Measurements from ENCODE around the gene MRPL58.
"Not testable (repeated sequence)": the region's sequence is repeated elsewhere in the genome, so short reads cannot be mapped to it uniquely, and the experiment has no call there.

MRPL58 gene

GRCh38 chr17:74987909-74988711, 24.4 kb upstream of the MRPL58 start:
- DNase-seq (ENCODE audit: low spot score): peak; percentile 54

GRCh38 chr17:74990581-74991105, 21.8 kb upstream of the MRPL58 start:
- no peak for DNase-seq (ENCODE audit: low spot score)

DNA sequence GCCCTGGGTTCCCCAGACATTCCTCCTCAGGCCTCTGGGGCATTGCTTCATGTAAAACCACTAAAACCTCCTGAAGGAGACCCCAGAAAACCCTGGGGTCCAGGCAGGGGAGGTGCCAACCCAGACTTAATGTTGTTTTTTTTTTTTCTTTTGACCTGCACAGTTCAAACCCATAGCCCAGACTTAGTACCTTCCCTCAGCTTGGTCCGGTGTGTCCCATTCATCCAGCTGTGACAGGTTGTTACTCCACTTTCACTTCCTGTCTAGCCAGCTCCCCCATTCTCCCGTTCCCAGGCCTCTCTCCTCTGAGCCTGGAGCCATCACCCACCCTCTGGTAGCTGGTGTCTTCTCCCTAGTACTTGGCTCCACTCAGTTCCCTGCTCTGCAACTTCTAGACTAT, 20.2 kb upstream of the MRPL58 start:
- no peak for DNase-seq (ENCODE audit: low spot score)

GRCh38 chr17:74994440-74994839, 18.0 kb upstream of the MRPL58 start:
- DNase-seq (ENCODE audit: low spot score): no peak

DNA sequence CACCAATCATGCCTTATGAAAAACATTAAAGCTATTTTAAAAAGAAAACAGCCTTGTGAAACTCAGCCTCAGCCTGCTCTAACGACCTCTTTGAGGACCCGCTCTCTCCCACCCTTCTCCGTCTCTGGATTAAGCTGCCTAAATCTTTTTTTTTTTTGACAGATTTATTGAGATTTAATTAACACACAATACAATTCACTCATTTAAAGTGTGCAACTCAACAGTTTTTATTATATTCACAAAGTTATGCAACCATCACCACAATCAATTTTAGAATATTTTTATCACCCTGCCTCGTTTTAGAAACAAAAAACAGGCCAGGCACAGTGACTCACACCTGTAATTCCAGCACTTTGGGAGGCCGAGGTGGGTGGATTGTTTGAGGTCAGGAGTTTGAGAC, 16.6 kb upstream of the MRPL58 start:
- DNase-seq (ENCODE audit: low spot score): no peak

- DNase-seq (ENCODE audit: low spot score): no peak
Measured at GRCh38 chr17:74998783-74999182, 13.7 kb upstream of the MRPL58 start.

DNA sequence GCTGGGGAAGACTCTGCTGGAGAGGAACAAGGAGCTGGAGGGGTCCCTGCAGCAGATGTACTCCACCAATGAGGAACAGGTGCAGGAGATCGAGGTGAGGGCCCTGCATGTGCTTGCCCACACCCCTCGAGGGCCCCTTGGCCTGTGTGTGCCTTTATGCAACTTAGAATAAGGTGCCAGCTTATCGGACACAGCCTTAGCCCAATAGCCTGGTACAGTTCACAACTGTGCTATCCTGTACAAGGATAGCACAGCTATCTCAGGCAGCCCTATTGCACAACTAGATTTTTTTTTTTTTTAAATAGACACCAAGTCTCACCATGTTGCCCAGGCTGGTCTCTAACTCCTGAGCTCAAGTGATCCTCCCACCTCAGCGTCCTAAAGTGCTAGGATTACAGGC, 12.9 kb upstream of the MRPL58 start:
- DNase-seq (ENCODE audit: low spot score): no peak

DNA sequence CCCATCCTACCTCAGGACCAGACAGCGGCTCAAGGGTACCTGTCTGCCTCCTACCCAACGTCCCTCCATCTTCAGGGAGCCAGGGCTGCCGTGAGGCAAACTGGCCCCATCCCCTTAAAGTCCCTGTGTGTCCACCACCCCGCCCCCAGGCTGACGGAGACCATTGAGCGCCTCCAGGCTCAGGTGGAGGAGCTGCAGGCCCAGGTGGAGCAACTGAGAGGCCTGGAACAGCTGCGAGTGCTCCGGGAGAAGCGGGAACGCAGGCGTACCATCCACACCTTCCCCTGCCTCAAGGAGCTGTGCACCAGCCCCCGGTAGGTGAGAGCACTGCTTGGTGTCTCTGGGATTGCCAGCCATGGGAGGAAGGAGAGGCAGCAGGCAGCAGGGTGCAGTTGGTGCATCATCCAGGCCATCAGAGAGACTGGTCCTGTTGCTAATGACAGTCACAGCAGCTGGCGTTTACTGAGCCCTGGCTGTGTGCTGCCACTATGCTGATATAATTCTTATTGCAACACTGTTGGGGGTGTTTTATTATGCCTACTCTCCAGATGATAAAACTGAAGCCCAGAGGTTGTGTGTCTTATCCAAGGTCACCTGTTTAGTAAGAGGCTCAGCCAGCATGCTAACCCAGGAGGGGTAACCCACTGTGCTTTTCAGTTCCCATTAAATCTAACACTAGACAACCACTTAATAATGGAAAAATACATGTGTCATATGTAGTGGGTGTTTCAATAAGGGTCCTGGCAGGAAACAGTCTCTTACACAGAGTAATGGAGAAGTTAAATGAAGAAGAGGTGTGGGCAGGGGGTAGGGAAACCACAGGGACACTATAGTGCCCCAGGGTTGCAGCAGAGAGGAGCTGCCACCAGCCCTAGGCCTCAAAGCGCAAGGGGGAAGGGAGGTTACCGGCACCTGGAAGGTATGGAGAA, 10.3 kb upstream of the MRPL58 start:
- DNase-seq (ENCODE audit: low spot score): no peak

GRCh38 chr17:75003070-75003956, 9.2 kb upstream of the MRPL58 start:
- DNase-seq (ENCODE audit: low spot score): no peak

- no peak for DNase-seq (ENCODE audit: low spot score)
Measured at GRCh38 chr17:75003957-75004355, 8.5 kb upstream of the MRPL58 start.

DNA sequence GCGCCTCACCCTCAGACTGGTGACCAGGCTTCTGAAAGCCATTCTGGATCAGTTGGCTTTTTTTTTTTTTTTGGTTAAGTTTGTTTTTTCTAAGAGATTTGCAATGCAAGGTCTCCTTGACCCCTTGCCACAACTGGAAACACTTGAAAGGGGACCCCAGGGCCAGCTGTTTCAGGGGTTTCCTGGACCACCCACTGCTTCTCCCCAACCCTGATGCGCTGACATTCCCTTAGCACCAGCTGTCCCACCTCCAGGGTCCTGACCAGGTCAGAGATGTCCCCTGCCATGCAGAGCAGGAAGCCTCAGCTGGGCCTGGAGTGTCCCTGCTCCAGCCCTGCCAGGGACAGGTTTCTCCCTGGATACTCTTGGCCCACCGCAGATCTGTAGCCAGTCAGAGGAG, 8.1 kb upstream of the MRPL58 start:
- DNase-seq (ENCODE audit: low spot score): no peak

GRCh38 chr17:75005291-75005690, 7.2 kb upstream of the MRPL58 start:
- DNase-seq (ENCODE audit: low spot score): no peak

GRCh38 chr17:75006084-75006483, 6.4 kb upstream of the MRPL58 start:
- not testable (repeated sequence) for DNase-seq (ENCODE audit: low spot score)

DNA sequence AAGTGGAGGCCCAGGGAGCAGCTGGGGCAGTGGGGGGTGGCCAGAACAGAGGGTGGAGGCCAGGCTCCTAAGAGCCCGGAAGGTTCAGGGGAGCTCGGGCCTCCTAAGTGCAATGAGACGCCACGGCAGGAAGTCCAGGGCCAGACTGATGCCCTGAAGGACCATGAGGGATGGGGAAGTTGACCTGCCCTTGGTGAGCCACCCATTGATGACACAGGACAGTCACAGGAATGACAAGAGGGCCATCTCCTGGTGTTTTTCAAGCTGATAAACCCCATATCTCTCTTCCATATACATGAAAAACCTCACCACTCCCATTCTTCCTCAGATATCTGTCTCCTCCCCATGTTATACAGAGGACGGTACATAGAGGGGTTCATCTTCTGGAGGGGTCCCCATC, 5.8 kb upstream of the MRPL58 start:
- DNase-seq (ENCODE audit: low spot score): peak; percentile 55

DNA sequence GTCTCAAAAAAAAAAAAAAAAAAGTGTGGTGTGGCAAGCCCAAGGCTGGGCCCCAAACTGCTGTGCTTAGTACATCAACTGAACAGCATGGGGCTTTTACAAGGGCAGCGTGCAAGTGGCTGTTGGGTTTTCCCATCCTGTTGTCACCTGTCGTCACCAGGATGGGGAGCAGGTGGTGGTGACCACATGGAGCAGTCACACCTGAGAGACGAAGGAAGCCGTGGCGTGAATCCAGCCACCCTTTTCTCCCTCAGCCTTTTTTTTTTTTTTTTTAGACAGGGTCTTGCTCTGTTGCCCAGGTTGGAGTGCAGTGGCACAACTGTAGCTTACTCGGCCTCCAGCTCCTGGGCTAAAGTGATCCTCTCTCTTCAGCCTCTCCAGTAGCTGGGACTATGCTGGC, 4.1 kb upstream of the MRPL58 start:
- no peak for DNase-seq (ENCODE audit: low spot score)

GRCh38 chr17:75009139-75009724, 3.2 kb upstream of the MRPL58 start:
- no peak for DNase-seq (ENCODE audit: low spot score)

- DNase-seq (ENCODE audit: low spot score): no peak
Measured at GRCh38 chr17:75010683-75011400, 1.6 kb upstream of the MRPL58 start.

- DNase-seq (ENCODE audit: low spot score): no peak
Measured at GRCh38 chr17:75011401-75012095, 922 bp upstream of the MRPL58 start.

DNA sequence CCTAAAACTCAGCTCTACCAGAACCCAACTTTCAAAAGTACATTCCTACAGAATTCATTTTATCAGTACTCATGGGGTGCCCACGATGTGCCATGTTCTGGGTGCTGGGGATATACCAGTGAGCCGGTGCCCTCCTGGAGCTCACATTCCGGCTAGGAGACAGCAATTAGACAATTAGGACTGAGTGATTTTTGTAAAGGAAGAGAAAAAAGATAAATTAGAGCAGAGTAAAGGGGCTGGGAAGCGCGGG, 449 bp upstream of the MRPL58 start:
- DNase-seq (ENCODE audit: low spot score): no peak

GRCh38 chr17:75013092-75013559, 656 bp downstream of the MRPL58 start:
- no peak for DNase-seq (ENCODE audit: low spot score)
